HG02973 (cell line): ENCODE data around the gene ZNF423.
"Not testable (repeated sequence)": the region's sequence is repeated elsewhere in the genome, so short reads cannot be mapped to it uniquely, and the experiment has no call there.

Source experiments
- ATAC-seq: cut with Tn5 transposase; IDR thresholded peaks from one replicate; pipeline ENCODE4 v1.9.1; 2021; ENCODE audit warnings: moderate library complexity; ENCODE audit not compliant: unreplicated experiment

ZNF423 gene

DNA sequence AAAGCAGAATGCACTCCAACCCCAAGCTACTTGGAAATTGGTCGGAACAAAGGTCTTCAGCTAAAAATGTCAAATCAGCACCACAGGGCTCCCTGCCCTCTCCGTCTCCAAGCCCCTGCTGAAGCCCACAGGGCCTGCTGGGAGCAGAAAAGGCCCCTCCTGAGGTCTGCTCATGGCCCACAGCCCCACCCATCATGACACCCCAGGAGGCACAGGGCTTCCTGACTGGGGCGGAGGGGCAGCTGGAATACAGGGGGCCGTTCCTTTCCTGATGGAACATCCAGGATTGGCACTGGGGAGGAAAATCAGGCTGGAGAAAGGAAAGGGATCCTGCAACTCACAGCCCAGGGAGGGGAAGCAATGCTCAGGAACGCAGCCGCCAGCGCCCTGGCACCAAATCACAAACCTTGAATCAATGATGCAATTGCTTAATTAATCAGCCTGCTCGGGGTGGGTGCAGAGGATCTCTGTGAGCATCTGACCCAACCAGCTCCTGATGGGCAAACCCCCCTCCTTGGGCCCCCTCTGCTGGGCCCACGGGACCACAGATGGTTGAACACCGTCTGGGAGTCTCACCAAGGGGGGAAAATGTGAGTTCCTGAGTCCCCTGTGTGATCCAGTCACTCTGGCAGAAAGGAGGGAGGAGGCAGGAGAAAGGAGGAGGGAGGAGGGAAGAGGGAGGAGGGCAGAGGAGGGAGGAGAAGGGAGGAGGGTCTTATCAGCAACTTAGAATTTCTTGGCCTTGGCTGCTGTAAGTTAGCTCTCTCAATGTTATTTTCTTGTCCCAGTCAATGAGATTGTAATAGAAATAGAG is 155.5 kb downstream of the ZNF423 start:
- no peak for ATAC-seq

DNA sequence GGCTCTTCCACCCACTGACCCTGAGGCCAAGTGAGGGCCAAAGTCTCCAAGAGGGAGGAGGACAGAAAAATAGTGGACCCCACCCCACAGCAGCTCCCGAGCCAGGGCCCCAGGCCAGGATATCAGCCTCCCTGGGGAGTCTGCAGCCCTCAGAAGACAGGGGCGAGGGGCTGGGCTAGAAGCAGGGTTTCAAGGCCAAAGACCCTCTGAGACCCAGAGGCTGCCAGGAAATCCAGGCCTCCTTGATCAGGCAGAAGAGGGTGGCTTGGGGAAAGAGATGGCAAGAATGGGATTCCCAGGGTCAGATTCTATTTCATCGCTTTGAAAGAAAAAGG is 156.1 kb downstream of the ZNF423 start:
- ATAC-seq, result no peak

- ATAC-seq, result no peak
These were observed 156.7 kb downstream of the ZNF423 start for GRCh38 chr16:49698931-49699840.

- ATAC-seq, result no peak
These were observed 157.5 kb downstream of the ZNF423 start for GRCh38 chr16:49698453-49698815.

GRCh38 chr16:49697631-49698452 is 158.1 kb downstream of the ZNF423 start:
- no peak for ATAC-seq

DNA sequence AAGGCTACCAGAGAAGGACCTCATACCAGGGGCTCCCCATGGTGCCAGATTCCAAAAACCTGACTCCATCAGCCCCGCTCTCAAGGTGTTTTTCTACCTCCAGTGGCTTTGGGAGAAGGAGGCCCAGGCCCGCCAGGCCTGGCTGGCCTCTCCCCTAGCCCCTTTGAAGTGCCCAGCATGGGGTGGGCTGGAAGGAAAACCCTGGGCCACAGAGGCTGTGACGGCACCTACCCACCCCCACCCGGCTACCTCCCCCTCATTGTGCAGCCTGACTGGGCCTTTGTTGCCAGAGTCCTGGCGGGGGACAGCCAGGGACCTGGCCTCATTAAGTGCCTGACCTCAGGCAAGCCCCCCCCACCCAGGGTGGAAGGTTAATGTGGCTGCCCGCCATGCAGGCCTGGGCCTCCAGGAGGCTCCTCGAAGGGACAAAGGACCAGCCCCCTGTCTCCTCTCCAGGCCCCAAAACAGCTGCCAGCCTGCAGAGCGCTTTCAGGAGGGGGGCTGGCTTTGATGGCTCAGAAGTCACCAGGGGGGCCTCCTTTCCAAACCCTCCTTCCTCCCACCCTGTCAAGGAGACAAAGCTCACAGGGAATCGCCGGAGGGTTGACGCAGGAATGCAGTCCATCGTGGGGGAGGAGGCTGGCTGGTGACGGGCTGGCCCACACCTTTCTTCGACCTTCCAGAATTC is 159.4 kb downstream of the ZNF423 start:
- no peak for ATAC-seq

- ATAC-seq, result no peak
These were observed 160.0 kb downstream of the ZNF423 start for GRCh38 chr16:49695782-49696413.

DNA sequence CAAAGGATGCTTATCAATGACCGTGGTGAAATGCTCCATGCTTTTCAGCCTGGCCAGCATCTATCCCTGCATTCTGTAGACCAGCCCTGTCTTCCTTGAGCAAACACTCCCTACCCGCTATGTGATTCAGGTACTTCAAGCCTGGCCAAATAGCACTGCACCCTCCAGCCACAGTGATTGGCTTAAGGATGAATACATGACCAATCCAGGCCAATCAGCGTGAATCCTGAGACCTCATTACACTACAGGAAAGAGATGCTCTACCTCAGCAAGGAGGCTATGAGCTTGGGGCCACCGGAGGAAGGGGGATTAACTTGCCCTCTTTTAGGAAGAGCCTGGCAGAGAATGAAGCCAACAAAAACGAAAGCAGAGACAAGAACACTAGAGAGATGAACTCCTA is 162.5 kb downstream of the ZNF423 start:
- ATAC-seq, result no peak

- ATAC-seq, result no peak
These were observed 165.1 kb downstream of the ZNF423 start for GRCh38 chr16:49690778-49691177.

DNA sequence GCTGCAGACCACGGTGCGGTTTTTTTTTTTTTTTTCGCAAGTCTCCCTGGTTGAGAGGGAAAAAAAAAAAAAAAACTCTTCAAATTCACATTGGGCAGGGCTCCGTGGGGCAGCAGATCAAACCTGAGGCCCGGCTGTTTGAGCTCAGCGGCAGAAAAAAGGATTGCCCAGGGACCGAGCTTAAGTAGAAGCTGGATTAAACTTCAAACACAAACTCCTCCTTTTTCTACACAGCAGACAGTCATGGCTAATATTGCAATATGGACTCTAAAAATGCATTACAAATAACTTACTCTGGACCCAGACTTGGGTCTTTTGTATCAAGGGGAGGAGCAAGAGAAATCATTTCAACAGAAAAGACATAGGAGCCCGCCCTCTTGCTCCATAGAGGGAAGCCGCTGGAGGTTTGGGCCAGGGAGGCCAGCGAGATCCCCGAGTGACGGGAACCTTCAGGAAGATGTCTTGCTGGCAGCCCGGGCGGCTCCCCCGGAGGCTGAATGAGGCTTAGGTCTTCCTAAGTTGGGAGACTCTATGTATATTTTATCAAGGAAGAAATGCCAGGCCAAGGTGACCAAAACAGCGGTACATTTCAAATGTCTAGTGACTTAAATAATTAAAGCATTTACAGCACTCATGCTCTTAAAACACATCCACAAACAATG is 167.7 kb downstream of the ZNF423 start:
- ATAC-seq, result no peak

DNA sequence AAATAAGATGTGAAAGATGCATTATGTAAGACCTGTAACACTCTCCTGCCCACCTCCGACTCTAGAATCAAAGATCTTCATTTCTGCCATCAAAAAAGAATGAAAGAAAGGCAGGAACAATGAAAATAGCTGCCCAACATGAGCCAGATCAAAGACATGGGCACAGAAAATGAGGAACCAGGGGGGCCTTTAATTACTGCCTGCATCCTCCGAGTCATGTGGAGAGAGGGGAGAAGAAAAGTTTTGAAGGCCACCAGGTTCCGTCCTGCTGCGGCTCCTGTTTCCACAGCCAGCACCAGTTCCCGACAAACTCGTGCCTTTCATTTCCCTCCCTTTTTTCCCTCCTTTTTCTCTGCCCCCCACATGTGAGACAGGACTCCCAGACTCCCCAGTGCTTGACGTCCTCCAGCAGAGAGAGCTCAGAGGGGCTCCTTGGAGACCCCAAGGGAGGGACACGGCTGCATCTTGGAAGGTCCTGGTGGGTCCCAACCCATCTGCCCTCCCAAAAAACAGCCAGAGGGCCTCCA is 168.4 kb downstream of the ZNF423 start:
- no peak for ATAC-seq

DNA sequence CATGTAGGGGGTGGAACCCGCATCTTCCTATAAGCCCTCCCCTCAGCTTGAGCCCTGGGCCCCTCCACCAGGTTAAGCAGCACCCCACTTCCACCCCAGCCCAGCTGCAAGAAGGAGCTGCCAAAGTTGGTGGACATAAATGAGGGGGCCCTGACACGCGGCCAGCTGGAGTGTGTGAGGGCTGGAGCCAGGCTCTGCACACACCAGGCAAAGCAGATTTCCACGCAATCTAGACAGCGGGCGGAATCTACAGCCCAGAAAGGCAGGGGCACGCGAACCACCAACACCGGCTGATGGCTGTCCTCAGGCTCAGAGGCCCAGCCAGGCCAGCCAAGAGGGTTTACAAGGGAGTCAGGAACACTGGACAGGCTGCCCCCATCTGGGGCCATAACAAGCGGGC is 171.2 kb downstream of the ZNF423 start:
- no peak for ATAC-seq

DNA sequence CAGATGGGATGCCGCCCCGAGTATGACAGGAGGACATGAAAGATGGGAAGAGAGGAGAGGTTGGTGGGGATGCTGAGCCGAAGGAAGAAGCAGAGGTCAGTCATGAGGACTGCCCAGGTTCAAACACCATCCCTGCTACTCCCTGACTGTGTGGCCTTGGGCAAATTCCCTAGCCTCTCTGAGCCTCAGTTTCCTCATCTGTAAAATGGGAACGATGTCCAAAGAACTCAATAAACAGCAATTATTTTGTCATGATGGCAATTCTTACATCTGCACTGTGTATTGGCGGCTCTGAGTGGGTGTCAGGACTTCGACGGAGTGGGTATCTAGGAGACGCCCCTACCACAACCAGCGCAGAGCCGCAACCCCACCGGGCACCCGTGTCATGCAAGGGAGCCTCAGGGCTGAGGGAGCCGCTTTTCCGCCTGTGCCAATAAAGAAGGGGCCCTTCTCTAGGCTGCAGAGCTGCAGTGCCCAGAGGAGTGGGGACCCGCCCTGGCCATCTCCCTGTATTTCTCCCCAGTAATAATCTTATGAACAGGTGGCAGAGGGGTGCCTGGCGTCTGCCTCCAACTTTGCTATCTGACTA is 173.2 kb downstream of the ZNF423 start:
- ATAC-seq, result no peak

GRCh38 chr16:49681217-49681883 is 174.6 kb downstream of the ZNF423 start:
- no peak for ATAC-seq

- no peak for ATAC-seq
These were observed 176.8 kb downstream of the ZNF423 start for GRCh38 chr16:49679095-49679494.

- ATAC-seq, result not testable (repeated sequence)
These were observed 178.3 kb downstream of the ZNF423 start for GRCh38 chr16:49677661-49678060.

DNA sequence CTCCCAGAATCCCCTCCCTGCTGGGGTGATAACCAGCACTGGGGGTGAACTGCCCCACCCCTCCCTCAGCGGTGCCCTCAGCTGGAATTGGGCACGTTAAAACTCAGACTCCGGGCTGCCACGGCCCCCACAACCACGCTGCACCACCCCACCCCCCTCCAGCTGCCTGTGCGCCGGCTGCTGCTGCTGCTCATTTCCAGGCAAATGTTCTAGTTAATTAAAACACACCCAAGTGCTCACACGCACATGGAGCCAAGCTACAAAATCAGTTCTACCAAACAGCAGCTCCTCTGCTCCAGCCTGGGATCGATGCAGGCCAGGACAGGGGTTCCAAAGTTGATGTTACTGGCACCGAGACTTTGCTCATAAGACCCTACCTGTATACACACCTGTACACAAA is 180.5 kb downstream of the ZNF423 start:
- ATAC-seq, result no peak

DNA sequence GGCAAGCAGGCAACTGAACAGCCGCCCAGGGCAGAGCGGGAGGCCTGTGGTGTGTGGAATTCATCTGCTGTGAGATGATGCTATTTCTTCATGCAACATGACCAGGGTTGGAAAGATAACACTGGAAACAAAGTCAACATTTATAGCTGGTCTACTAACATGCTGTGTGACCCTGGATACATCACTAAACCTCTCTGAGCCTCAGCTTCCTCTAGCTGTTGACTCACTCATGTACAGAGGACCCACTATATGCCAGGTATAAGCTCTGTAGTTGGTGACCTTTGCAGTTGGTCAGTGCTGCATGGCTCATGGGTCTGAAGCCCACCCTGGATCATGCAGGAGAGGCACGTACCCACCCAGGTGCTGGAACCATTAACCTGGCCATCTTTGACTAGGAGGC is 180.9 kb downstream of the ZNF423 start:
- ATAC-seq, result no peak
